Measurements from ENCODE around the gene SLC9A9.

DNA sequence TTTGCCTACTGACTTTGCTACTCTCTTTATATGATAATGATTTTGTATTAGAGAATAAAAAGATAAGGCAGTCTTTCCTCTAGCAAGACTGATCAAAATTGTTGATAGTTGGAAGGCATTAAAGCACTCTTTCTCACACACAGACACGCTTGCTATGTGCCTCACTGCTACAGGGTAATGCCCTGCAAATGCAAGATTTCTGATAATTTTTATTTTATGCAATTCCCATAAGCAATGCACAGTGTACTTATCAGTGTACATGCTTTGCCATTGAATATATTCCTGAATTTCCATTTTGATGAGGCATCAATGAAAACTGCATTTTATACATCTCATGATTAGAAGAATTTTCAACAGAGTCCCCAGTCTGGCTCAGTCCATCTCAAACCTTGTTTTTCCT, 465.5 kb downstream of the SLC9A9 start:
- no peak for TF ChIP-seq CTCF (IDR thresholded peaks at IDR 0.05)
- TF ChIP-seq POLR2A (IDR thresholded peaks at IDR 0.05) = no peak
